HepG2 (cell line): ENCODE results near the gene SUPV3L1. TPM values are rescaled to one million over a fixed set of nuclear protein-coding genes. Genes with fewer than 3 reads are reported as not detected.

Experiments used
- ARID5B ChIP-seq: IDR thresholded peaks from 2 replicates; pipeline ENCODE4 v1.4.0; 2020; ENCODE audit warnings: mild to moderate bottlenecking, missing genetic modification reagents
- CCAR2 ChIP-seq: fragments of 200-400 bp; formaldehyde crosslinking; optimal IDR thresholded peaks from 2 replicates; pipeline ENCODE3; 2018; ENCODE audit warnings: low read depth, mild to moderate bottlenecking, low read length, moderate library complexity
- DNMT1 ChIP-seq: sonication (generic); formaldehyde crosslinking; IDR thresholded peaks from 2 replicates; pipeline ENCODE4 v1.5.1; 2020; ENCODE audit warnings: mild to moderate bottlenecking, missing genetic modification reagents
- FOSL1 ChIP-seq: sonication (generic); formaldehyde crosslinking; IDR thresholded peaks from 2 replicates; pipeline ENCODE4 v1.9.0; 2021; ENCODE audit warnings: missing genetic modification reagents, borderline replicate concordance
- FOSL2 ChIP-seq: sonication (generic); formaldehyde crosslinking; IDR thresholded peaks from 2 replicates; pipeline ENCODE4 v1.4.0; 2020; ENCODE audit warnings: missing genetic modification reagents
- GATAD1 ChIP-seq: IDR thresholded peaks from 2 replicates; pipeline ENCODE4 v1.6.1; 2016; ENCODE audit warnings: missing genetic modification reagents, missing compliant biosample characterization
- HCFC1 ChIP-seq: fragments of 150-350 bp; IDR thresholded peaks from 2 replicates; pipeline ENCODE4 v1.6.1; 2014; ENCODE audit warnings: low read depth, low read length
- MAFF ChIP-seq: IDR thresholded peaks from 2 replicates; pipeline ENCODE4 v1.6.1; 2011; ENCODE audit warnings: low read depth, low read length, improper control_type of control experiment
- NFKB2 ChIP-seq: sonication (generic); formaldehyde crosslinking; IDR thresholded peaks from 2 replicates; pipeline ENCODE4 v1.4.0; 2020; ENCODE audit warnings: missing genetic modification reagents, borderline replicate concordance
- POLR2AphosphoS5 ChIP-seq: IDR thresholded peaks from 2 replicates; pipeline ENCODE4 v1.6.1; 2012; ENCODE audit warnings: low read depth, low read length
- RERE ChIP-seq: IDR thresholded peaks from 2 replicates; pipeline ENCODE4 v1.6.1; 2016; ENCODE audit warnings: low read depth, missing genetic modification reagents, missing compliant biosample characterization
- SIN3A ChIP-seq: IDR thresholded peaks from 2 replicates; pipeline ENCODE4 v1.6.1; 2011; ENCODE audit warnings: low read depth, mild to moderate bottlenecking, control low read depth, low read length, borderline replicate concordance
- SKI ChIP-seq: fragments of 450-650 bp; IDR thresholded peaks from one replicate; pipeline ENCODE4 v1.6.1; 2018; ENCODE audit warnings: mild to moderate bottlenecking; ENCODE audit not compliant: partially characterized antibody
- USF2 ChIP-seq, 2 experiments: sonication (generic) in 1 of 2; formaldehyde crosslinking in 1 of 2; IDR thresholded peaks; 2 replicates each; pipeline versions ENCODE4 v1.5.1 to v1.6.1; 2011 to 2020; ENCODE audit warnings: borderline replicate concordance in 1 of 2, low read depth in 1 of 2, low read length in 1 of 2, mild to moderate bottlenecking in 1 of 2, missing genetic modification reagents in 1 of 2, moderate library complexity in 1 of 2
- ZMYM3 ChIP-seq: sonication (generic); formaldehyde crosslinking; IDR thresholded peaks from 2 replicates; pipeline ENCODE4 v1.5.1; 2020; ENCODE audit warnings: mild to moderate bottlenecking, missing genetic modification reagents
- ZNF253 ChIP-seq: sonication (generic); formaldehyde crosslinking; IDR thresholded peaks from 2 replicates; pipeline ENCODE4 v1.8.0; 2022; ENCODE audit warnings: mild to moderate bottlenecking, missing genetic modification reagents, borderline replicate concordance
- ZNF329 ChIP-seq: sonication (generic); formaldehyde crosslinking; IDR thresholded peaks from 2 replicates; pipeline ENCODE4 v1.9.0; 2021; ENCODE audit warnings: low read depth, mild to moderate bottlenecking, missing genetic modification reagents
- ZNF780A ChIP-seq: sonication (generic); formaldehyde crosslinking; IDR thresholded peaks from 2 replicates; pipeline ENCODE4 v1.8.0; 2022; ENCODE audit warnings: mild to moderate bottlenecking, missing genetic modification reagents, moderate library complexity
- polyA plus RNA-seq, 8 experiments: library from polyadenylated mRNA; depleted of rRNA in 3 of 8; stranded (reverse) in 7 of 8; unstranded in 1 of 8; fragments of >200 nt; fragmentation: Illumina TruSeq in 4 of 8; extraction: Trizol in 4 of 8; gene quantifications; 2 replicates each; pipeline versions ENCODE4 v1.2.1 to v1.2.3, GENCODE V29; 2011 to 2016; ENCODE audit warnings: low read depth in 4 of 8, missing spikeins in 1 of 8, mixed read lengths in 1 of 8; ENCODE audit not compliant: insufficient read depth in 1 of 8
- total RNA-seq, 5 experiments: library from RNA; depleted of rRNA; stranded (reverse); fragments of >200 nt; fragmentation: Illumina TruSeq; extraction: Trizol; gene quantifications; 2 replicates each; pipeline ENCODE4 v1.2.3, GENCODE V29; 2016; ENCODE audit warnings: low read depth in 1 of 5

The SUPV3L1 gene
- total and polyA plus RNA-seq, 2 of the 13 experiments (the other 11 are each of a cell fraction or from before 2014, with no cell fraction given) = 28.8 to 45.7 TPM

- TF ChIP-seq ZMYM3 (CRISPR knock-in tag) (no peak), NFKB2 (CRISPR knock-in tag) (no peak), ZNF329 (no peak; the same call in 1 of the 2 replicates), FOSL2 (peak; percentile 44), MAFF (no peak), CCAR2 (no peak), USF2 (IDR thresholded peaks at IDR 0.05; ENCODE audit: low read depth, low read length) (peak; percentile 99), USF2 (CRISPR knock-in tag; IDR thresholded peaks at IDR 0.05; ENCODE audit: borderline replicate concordance) (peak; percentile 99), POLR2AphosphoS5 (peak; percentile 95), ZNF253 (CRISPR knock-in tag) (no peak), SKI (peak; percentile 37), HCFC1 (peak; percentile 81), ZNF780A (CRISPR knock-in tag) (no peak), ARID5B (CRISPR knock-in tag) (0 out of 2 replicates have a peak, but pooled peaks have one; percentile 15), DNMT1 (no peak), GATAD1 (CRISPR knock-in tag) (peak; percentile 100), SIN3A (peak; percentile 98), FOSL1 (CRISPR knock-in tag) (no peak), RERE (CRISPR knock-in tag) (no peak; the same call in 1 of the 2 replicates)
Observed at GRCh38 chr10:69179743-69180524, at the start of gene SUPV3L1 (continued).
